Measurements from ENCODE around the gene PTPRZ1. TPM values are rescaled to one million over a fixed set of nuclear protein-coding genes. Genes with fewer than 3 reads are reported as not detected.

Gene PTPRZ1
- total RNA-seq, 1 experiment from 2014 or later, result 74.2 TPM

GRCh38 chr7:122063146-122063545, 190.2 kb downstream of the PTPRZ1 start:
- Histone ChIP-seq H2AFZ (ENCODE audit: low read length) (no peak overlapping the region), H3T11ph (ENCODE audit: low read length) (no peak overlapping the region), H2BK5ac (ENCODE audit: insufficient read length, low read length) (no peak overlapping the region), H3K14ac (ENCODE audit: insufficient read depth, low read length) (no peak overlapping the region), H4K8ac (replicated peaks; ENCODE audit: insufficient read length, low read depth, low read length) (no peak overlapping the region), H3K79me2 (ENCODE audit: insufficient read depth, low read length) (no peaks in the 10 kb centered on the region), H3K23ac (ENCODE audit: insufficient read length, low read depth, low read length) (no peak overlapping the region), H3K4ac (ENCODE audit: low read depth, low read length) (no peak overlapping the region), H4K91ac (ENCODE audit: insufficient read length, low read depth, low read length) (no peak overlapping the region), H2BK20ac (ENCODE audit: low read depth, low read length, poor library complexity, severe bottlenecking) (no peak overlapping the region), H3K56ac (ENCODE audit: insufficient read length, low read depth, low read length) (no peak overlapping the region), H3K27ac (ENCODE audit: insufficient read length, low read depth, low read length) (no peak overlapping the region), H3K23me2 (ENCODE audit: insufficient read length, low read depth, low read length, poor library complexity, severe bottlenecking) (no peaks in the 10 kb centered on the region), H2AK5ac (ENCODE audit: insufficient read length, low read length) (no peak overlapping the region), H3K4me2 (ENCODE audit: insufficient read depth, insufficient read length, low read length) (no peak overlapping the region), H3K79me1 (ENCODE audit: insufficient read depth, low read depth, low read length, poor library complexity, severe bottlenecking) (no peaks in the 10 kb centered on the region), H3K4me1 (ENCODE audit: insufficient read depth, low read length) (no peaks in the 10 kb centered on the region), H2BK120ac (ENCODE audit: low read depth, low read length, poor library complexity, severe bottlenecking) (no peak overlapping the region), H2BK15ac (ENCODE audit: low read depth, low read length) (no peak overlapping the region), H3K18ac (ENCODE audit: insufficient read length, low read depth, low read length) (no peak overlapping the region), H3K27me3 (ENCODE audit: insufficient read depth, low read length) (no peaks in the 10 kb centered on the region), H2BK12ac (ENCODE audit: insufficient read length, low read depth, low read length) (no peak overlapping the region), H4K5ac (ENCODE audit: insufficient read length, low read depth, low read length) (no peak overlapping the region), H4K20me1 (ENCODE audit: control insufficient read depth, insufficient read depth, insufficient read length) (no peaks in the 10 kb centered on the region), H3K9ac (ENCODE audit: extremely low read depth, insufficient read length, low read length) (no peak overlapping the region), H3K9me3 (ENCODE audit: control insufficient read depth, low read depth, low read length) (no peaks in the 10 kb centered on the region)
- Mint-ChIP-seq H3K9me3 (no peaks in the 10 kb centered on the region), H3K36me3 (ENCODE audit: insufficient read depth in 1 of 3, low read depth in 3 of 3) (peaks cover 21 to 32% (median 26%) of the 10 kb centered on the region in 3 experiments; a peak in 6 of 7 replicates), H3K4me3 (no peak overlapping the region), H3K27ac (no peak overlapping the region), H3K27me3 (ENCODE audit: low read depth) (no peaks in the 10 kb centered on the region; the same call in 1 of the 2 replicates), H3K4me1 (peaks cover 13 to 14% of the 10 kb centered on the region in 2 experiments)
- DNase-seq, result no peak
- TF ChIP-seq CTCF (conservative IDR thresholded peaks at IDR 0.05), result no peak
